Transverse colon (tissue), 4 donors: ENCODE measurements around the gene MIEF1. TPM values are rescaled to one million over a fixed set of nuclear protein-coding genes. Genes with fewer than 3 reads are reported as not detected.

ENCODE experiments used
- DNase-seq: peaks from one replicate; pipeline ENCODE4 v3.0.0-alpha.2; 2019
- H3K27ac ChIP-seq, 4 donors: fragments of 200-600 bp; sonication (generic); 2 replicates each; pipeline ENCODE4 v1.5.1; 2016 to 2018; ENCODE audit warnings: inconsistent platforms in 4 of 4
- H3K27me3 ChIP-seq: fragments of 200-600 bp; sonication (generic); 2 replicates; pipeline ENCODE4 v1.5.1; 2017; ENCODE audit warnings: inconsistent platforms
- H3K36me3 ChIP-seq, 4 donors: fragments of 200-600 bp; sonication (generic); 2 replicates each; pipeline ENCODE4 v1.5.1; 2017 to 2019; ENCODE audit warnings: inconsistent platforms in 4 of 4
- H3K4me1 ChIP-seq, 4 donors: fragments of 200-600 bp; sonication (generic); 2 replicates each; pipeline ENCODE4 v1.5.1; 2017 to 2020; ENCODE audit warnings: inconsistent platforms in 4 of 4
- H3K4me3 ChIP-seq, 4 donors: fragments of 200-600 bp; sonication (generic); 1 replicate in 1 of 4; 2 replicates in 3 of 4; pipeline versions ENCODE4 v1.5.1 to v1.6.1; 2017 to 2019; ENCODE audit warnings: inconsistent platforms in 4 of 4
- H3K9me3 ChIP-seq, 2 donors: fragments of 200-600 bp; sonication (generic); 2 replicates each; pipeline ENCODE4 v1.5.1; 2017 to 2019; ENCODE audit warnings: inconsistent platforms in 2 of 2
- CTCF ChIP-seq, 5 experiments: fragments of 200-600 bp in 3 of 5; fragments of 450-650 bp in 2 of 5; sonication (generic) in 3 of 5; IDR thresholded peaks; 1 replicate in 2 of 5; 2 replicates in 3 of 5; pipeline ENCODE4 v1.5.1; 2016 to 2017; ENCODE audit warnings: antibody characterized with exemption in 5 of 5, inconsistent platforms in 3 of 5, mild to moderate bottlenecking in 2 of 5, moderate library complexity in 1 of 5
- EP300 ChIP-seq: sonication (generic); formaldehyde crosslinking; IDR thresholded peaks from one replicate; pipeline ENCODE4 v1.6.1; 2017; ENCODE audit warnings: antibody characterized with exemption, low read depth
- POLR2A ChIP-seq: fragments of 450-650 bp; IDR thresholded peaks from one replicate; pipeline ENCODE4 v1.6.1; 2016; ENCODE audit warnings: antibody characterized with exemption, mild to moderate bottlenecking, moderate library complexity
- POLR2AphosphoS5 ChIP-seq, 3 donors: sonication (generic); formaldehyde crosslinking; IDR thresholded peaks; one replicate each; pipeline ENCODE4 v1.6.1; 2016; ENCODE audit warnings: antibody characterized with exemption in 3 of 3
- WGBS, 2 donors: methylation state at CpG; one replicate each; pipeline ENCODE4 v1.1.5; 2018; ENCODE audit warnings: low coverage in 1 of 2; 5-methylcytosine and 5-hydroxymethylcytosine counted together
- in situ Hi-C, 4 donors: fragments of 200-750 bp; cut with MboI; loops; one replicate each; pipeline versions ENCODE4 v1.15.0 to v1.15.1; 2017; ENCODE audit warnings: low sequenced_read_pairs in 3 of 4, low pct_ligation_motif_present in 1 of 4, low pct_unique_long_range_greater_than_20kb in 1 of 4
- intact Hi-C: fragments of 100-400 bp; cut with DNase I; formaldehyde crosslinking; loops from one replicate; pipeline ENCODE4 v1.15.1; 2023; ENCODE audit warnings: low total_unique reads
- total RNA-seq, 4 donors: library from RNA; depleted of rRNA; stranded (reverse); fragments of >200 nt; gene quantifications; one replicate each; pipeline ENCODE4 v1.1.0, GENCODE V29; 2016

MIEF1 gene
- total RNA-seq, 4 donors from 2014 or later, result 11.5 to 31.0 (median 25.6) TPM

GRCh38 chr22:39469681-39470450, 32.2 kb upstream of the MIEF1 start:
- no peak for DNase-seq
- intact Hi-C loops (no loop called here), in situ Hi-C loops (no loop called here)
- H3K4me1 ChIP-seq, result peaks cover 20 to 66% (median 45%) of the 10 kb centered on the region in 4 donors
- H3K4me3 ChIP-seq, result no peak overlapping the region
- no peaks in the 10 kb centered on the region for H3K36me3 ChIP-seq
- TF ChIP-seq POLR2A, result no peak
- TF ChIP-seq CTCF (IDR thresholded peaks at IDR 0.05), result no peak
- TF ChIP-seq POLR2AphosphoS5 (IDR thresholded peaks at IDR 0.05), result no peak
- TF ChIP-seq EP300, result no peak
- H3K9me3 ChIP-seq, result no peaks in the 10 kb centered on the region
- peak overlapping the region in 2 of 4 donors; percentile 6 to 72 for H3K27ac ChIP-seq
- WGBS, 2 donors, result 61 to 70% methylated on average over 2 to 14 of the region's 26 CpGs
- no peaks in the 10 kb centered on the region for H3K27me3 ChIP-seq

GRCh38 chr22:39470451-39471291, 31.4 kb upstream of the MIEF1 start:
- no peak overlapping the region for H3K4me3 ChIP-seq
- peaks cover 21 to 70% (median 47%) of the 10 kb centered on the region in 4 donors for H3K4me1 ChIP-seq

GRCh38 chr22:39471381-39472141, 30.5 kb upstream of the MIEF1 start:
- H3K9me3 ChIP-seq, result no peaks in the 10 kb centered on the region
- in situ Hi-C loops (no loop called here), intact Hi-C loops (no loop called here)
- no peaks in the 10 kb centered on the region for H3K27me3 ChIP-seq
- peak; percentile 34 for DNase-seq
- no peak overlapping the region for H3K4me3 ChIP-seq
- peaks cover 21 to 63% (median 47%) of the 10 kb centered on the region in 4 donors for H3K4me1 ChIP-seq
- 33 to 40% methylated on average over 1 to 13 of the region's 13 CpGs for WGBS, 2 donors
- TF ChIP-seq POLR2A, result no peak
- no peak for TF ChIP-seq CTCF (IDR thresholded peaks at IDR 0.05)
- no peak for TF ChIP-seq EP300
- TF ChIP-seq POLR2AphosphoS5 (IDR thresholded peaks at IDR 0.05), result no peak
- peak overlapping the region; percentile 59 to 82 (median 75) for H3K27ac ChIP-seq
- no peaks in the 10 kb centered on the region for H3K36me3 ChIP-seq

More at GRCh38 chr22:39470451-39471291, 31.4 kb upstream of the MIEF1 start:
- intact Hi-C loops, result no loop called here
- TF ChIP-seq POLR2AphosphoS5 (IDR thresholded peaks at IDR 0.05) (no peak), EP300 (no peak), POLR2A (no peak), CTCF (IDR thresholded peaks at IDR 0.05) (no peak)
- WGBS, 2 donors, result 76% methylated on average over 16 of the region's 16 CpGs; no CpG with 5 or more reads in 1 of the 2 donors
- Histone ChIP-seq H3K9me3 (no peaks in the 10 kb centered on the region), H3K27me3 (no peaks in the 10 kb centered on the region), H3K27ac (peak overlapping the region; percentile 59 to 82 (median 75)), H3K36me3 (no peaks in the 10 kb centered on the region)
- in situ Hi-C loops, result no loop called here
- no peak for DNase-seq
